ENCODE measurements around the gene TMED10. TPM values are rescaled to one million over a fixed set of nuclear protein-coding genes. Genes with fewer than 3 reads are reported as not detected.

Gene TMED10
- total RNA-seq, 2 experiments from 2014 or later, result 129 to 221 TPM

DNA sequence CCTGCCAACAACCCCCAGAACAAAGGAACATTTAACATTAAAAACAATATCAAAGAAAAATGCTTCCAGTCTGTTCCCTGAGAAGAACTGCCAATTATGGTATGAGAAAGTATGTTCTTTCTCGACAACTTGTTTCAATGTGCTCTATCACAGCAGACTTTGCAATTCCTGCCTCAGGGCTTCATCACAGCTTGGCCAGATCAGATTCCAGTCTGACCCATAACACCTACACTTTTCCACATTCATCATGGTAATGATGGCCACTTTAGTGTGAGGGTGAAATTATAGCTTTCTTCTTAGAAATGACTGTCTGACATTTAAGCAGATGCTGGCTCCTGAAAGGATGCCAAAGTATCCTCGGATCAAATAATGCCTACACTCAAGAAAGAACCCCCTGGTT is 66.5 kb downstream of the TMED10 start:
- no peak overlapping the region for H2AFZ ChIP-seq (ENCODE audit: low read length)
- BruUV-seq (replicated peaks), result no TSS peak
- intact Hi-C loops (cut with micrococcal nuclease; ENCODE audit: unreplicated experiment), result no loop called here
- H3K9me3 ChIP-seq (ENCODE audit: low read length), result no peaks in the 10 kb centered on the region
- TF ChIP-seq, protein P1, sequence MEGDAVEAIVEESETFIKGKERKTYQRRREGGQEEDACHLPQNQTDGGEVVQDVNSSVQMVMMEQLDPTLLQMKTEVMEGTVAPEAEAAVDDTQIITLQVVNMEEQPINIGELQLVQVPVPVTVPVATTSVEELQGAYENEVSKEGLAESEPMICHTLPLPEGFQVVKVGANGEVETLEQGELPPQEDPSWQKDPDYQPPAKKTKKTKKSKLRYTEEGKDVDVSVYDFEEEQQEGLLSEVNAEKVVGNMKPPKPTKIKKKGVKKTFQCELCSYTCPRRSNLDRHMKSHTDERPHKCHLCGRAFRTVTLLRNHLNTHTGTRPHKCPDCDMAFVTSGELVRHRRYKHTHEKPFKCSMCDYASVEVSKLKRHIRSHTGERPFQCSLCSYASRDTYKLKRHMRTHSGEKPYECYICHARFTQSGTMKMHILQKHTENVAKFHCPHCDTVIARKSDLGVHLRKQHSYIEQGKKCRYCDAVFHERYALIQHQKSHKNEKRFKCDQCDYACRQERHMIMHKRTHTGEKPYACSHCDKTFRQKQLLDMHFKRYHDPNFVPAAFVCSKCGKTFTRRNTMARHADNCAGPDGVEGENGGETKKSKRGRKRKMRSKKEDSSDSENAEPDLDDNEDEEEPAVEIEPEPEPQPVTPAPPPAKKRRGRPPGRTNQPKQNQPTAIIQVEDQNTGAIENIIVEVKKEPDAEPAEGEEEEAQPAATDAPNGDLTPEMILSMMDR (conservative IDR thresholded peaks at IDR 0.05; ENCODE audit: low read length), result no peak
- no peak for TF ChIP-seq EZH2phosphoT487 (IDR thresholded peaks at IDR 0.05; ENCODE audit: borderline replicate concordance, low read depth, low read length)
- H3K36me3 ChIP-seq (ENCODE audit: insufficient read depth, low read length), result peaks cover 93% of the 10 kb centered on the region
- H3K4me3 ChIP-seq (ENCODE audit: low read depth, low read length, poor library complexity, severe bottlenecking), result no peak overlapping the region
- no peaks in the 10 kb centered on the region for H3K79me2 ChIP-seq (ENCODE audit: insufficient read depth, low read depth, low read length)
- no peaks in the 10 kb centered on the region for H3K9me2 ChIP-seq (ENCODE audit: insufficient read depth, low read length)
- no peak overlapping the region for H3K27ac ChIP-seq (ENCODE audit: low read depth, low read length, poor library complexity, severe bottlenecking)
- no peaks in the 10 kb centered on the region for H3K4me1 ChIP-seq (ENCODE audit: insufficient read depth, low read length, poor library complexity, severe bottlenecking)
- ChIA-PET POLR2A (no interaction called here), CTCF (ENCODE audit: unreplicated experiment) (no interaction called here)
- H3K4me2 ChIP-seq (ENCODE audit: low read length), result no peak overlapping the region
- no peak for DNase-seq (ENCODE audit: low spot score)
- no peaks in the 10 kb centered on the region for H4K20me1 ChIP-seq (ENCODE audit: insufficient read depth, low read length)

GRCh38 chr14:75107186-75107585 is 69.2 kb downstream of the TMED10 start:
- Histone ChIP-seq H3K4me1 (ENCODE audit: insufficient read depth, low read length, poor library complexity, severe bottlenecking) (no peaks in the 10 kb centered on the region), H3K9me2 (ENCODE audit: insufficient read depth, low read length) (no peaks in the 10 kb centered on the region), H4K20me1 (ENCODE audit: insufficient read depth, low read length) (no peaks in the 10 kb centered on the region), H3K36me3 (ENCODE audit: insufficient read depth, low read length) (peaks cover 93% of the 10 kb centered on the region), H3K27ac (ENCODE audit: low read depth, low read length, poor library complexity, severe bottlenecking) (no peak overlapping the region), H3K4me3 (ENCODE audit: low read depth, low read length, poor library complexity, severe bottlenecking) (no peak overlapping the region), H3K79me2 (ENCODE audit: insufficient read depth, low read depth, low read length) (no peaks in the 10 kb centered on the region), H2AFZ (ENCODE audit: low read length) (no peak overlapping the region), H3K9me3 (ENCODE audit: low read length) (no peaks in the 10 kb centered on the region), H3K4me2 (ENCODE audit: low read length) (no peak overlapping the region)
- no peak for TF ChIP-seq EZH2phosphoT487 (IDR thresholded peaks at IDR 0.05; ENCODE audit: borderline replicate concordance, low read depth, low read length)
- TF ChIP-seq, protein P1 (conservative IDR thresholded peaks at IDR 0.05; ENCODE audit: low read length), result no peak
- POLR2A ChIA-PET, result interaction anchor here (0.7 kb wide), 1 partner anchor 38 kb away, joined by 5 read pairs; the partner anchor contains the start of gene ZC2HC1C
- CTCF ChIA-PET (ENCODE audit: unreplicated experiment), result no interaction called here
- DNase-seq (ENCODE audit: low spot score), result no peak
- intact Hi-C loops (cut with micrococcal nuclease; ENCODE audit: unreplicated experiment), result no loop called here
- BruUV-seq (replicated peaks), result no TSS peak

DNA sequence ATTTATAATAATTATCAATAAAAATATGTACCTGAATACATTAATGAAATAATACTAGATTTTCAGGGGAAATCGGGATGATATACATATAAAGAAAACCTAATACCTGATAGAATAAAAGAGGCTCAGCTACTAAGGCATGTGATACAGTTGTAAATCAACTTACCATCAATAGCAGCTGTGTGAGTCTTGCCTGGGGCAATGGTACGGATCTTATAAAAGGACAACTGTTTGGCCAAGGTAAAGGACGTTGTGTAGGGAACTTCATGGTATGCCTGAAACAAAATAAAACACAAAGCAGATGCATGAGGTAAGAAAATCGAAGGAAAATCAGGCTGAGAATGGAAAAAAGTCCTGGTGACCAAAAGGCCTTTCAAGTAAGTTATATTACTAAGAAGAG is 74.9 kb downstream of the TMED10 start:
- Histone ChIP-seq H3K4me2 (ENCODE audit: low read length) (no peak overlapping the region), H3K4me3 (ENCODE audit: low read depth, low read length, poor library complexity, severe bottlenecking) (no peak overlapping the region), H4K20me1 (ENCODE audit: insufficient read depth, low read length) (no peaks in the 10 kb centered on the region), H2AFZ (ENCODE audit: low read length) (no peak overlapping the region), H3K4me1 (ENCODE audit: insufficient read depth, low read length, poor library complexity, severe bottlenecking) (no peaks in the 10 kb centered on the region), H3K36me3 (ENCODE audit: insufficient read depth, low read length) (peaks cover 83% of the 10 kb centered on the region), H3K9me2 (ENCODE audit: insufficient read depth, low read length) (no peaks in the 10 kb centered on the region), H3K9me3 (ENCODE audit: low read length) (no peaks in the 10 kb centered on the region), H3K27ac (ENCODE audit: low read depth, low read length, poor library complexity, severe bottlenecking) (no peak overlapping the region), H3K79me2 (ENCODE audit: insufficient read depth, low read depth, low read length) (no peaks in the 10 kb centered on the region)
- ChIA-PET POLR2A (no interaction called here), CTCF (ENCODE audit: unreplicated experiment) (no interaction called here)
- intact Hi-C loops (cut with micrococcal nuclease; ENCODE audit: unreplicated experiment), result no loop called here
- no peak for TF ChIP-seq EZH2phosphoT487 (IDR thresholded peaks at IDR 0.05; ENCODE audit: borderline replicate concordance, low read depth, low read length)
- TF ChIP-seq, protein P1 (conservative IDR thresholded peaks at IDR 0.05; ENCODE audit: low read length), result no peak
- no peak for DNase-seq (ENCODE audit: low spot score)
- no TSS peak for BruUV-seq (replicated peaks)

All from OCI-LY7 (cell line).